Caco-2 (cell line): ENCODE measurements around the gene CHKA. TPM values are rescaled to one million over a fixed set of nuclear protein-coding genes. Genes with fewer than 3 reads are reported as not detected.

Experiments used
- BruUV-seq: library from RNA; stranded (reverse); fragments of 400-500 nt; replicated peaks from 2 replicates; lab custom pipeline; 2021; lab: Mats Ljungman, UMichigan
- CTCF ChIA-PET: fragments of 300-600 bp; sonication (Branson Sonifier 250); formaldehyde crosslinking; loops from one replicate; lab custom pipeline; 2022; ENCODE audit warnings: antibody characterized with exemption; lab: Charles Lee
- POLR2A ChIA-PET: fragments of 300-600 bp; sonication (Branson Sonifier 250); formaldehyde crosslinking; loops from one replicate; lab custom pipeline; 2022; ENCODE audit warnings: antibody characterized with exemption; lab: Charles Lee
- DNase-seq, 2 experiments: peaks; one replicate each; pipeline versions ENCODE4 v3.0.0 to v3.0.0-alpha.2; 2020 to 2022
- H3K27me3 ChIP-seq: replicated peaks from 2 replicates; pipeline ENCODE4 v1.6.0; 2011; ENCODE audit warnings: low read length; ENCODE audit not compliant: control insufficient read depth, insufficient read depth
- H3K36me3 ChIP-seq: 2 replicates; pipeline ENCODE4 v1.5.1; 2011; ENCODE audit warnings: low read length; ENCODE audit not compliant: control insufficient read depth, insufficient read depth
- H3K4me1 ChIP-seq: fragments of 250-450 bp; sonication (Bioruptor Pico); 2 replicates; pipeline ENCODE4 v1.5.1; 2020; ENCODE audit warnings: mild to moderate bottlenecking
- H3K4me3 ChIP-seq: 2 replicates; pipeline ENCODE4 v1.5.1; 2011; ENCODE audit warnings: low read depth, mild to moderate bottlenecking, control low read depth, low read length
- H3K9me3 ChIP-seq: fragments of 250-450 bp; sonication (Bioruptor Pico); 2 replicates; pipeline ENCODE4 v1.5.1; 2020; ENCODE audit warnings: mild to moderate bottlenecking, moderate library complexity
- H3K27ac Mint-ChIP-seq: one replicate; pipeline ENCODE4 v1.8.0; 2022; ENCODE audit warnings: mixed read lengths; ENCODE audit not compliant: unreplicated experiment
- H3K27me3 Mint-ChIP-seq: one replicate; pipeline ENCODE4 v1.8.0; 2022; ENCODE audit warnings: mixed read lengths; ENCODE audit not compliant: insufficient read depth, unreplicated experiment
- H3K36me3 Mint-ChIP-seq: one replicate; pipeline ENCODE4 v1.8.0; 2022; ENCODE audit warnings: mild to moderate bottlenecking, mixed read lengths; ENCODE audit not compliant: insufficient read depth, unreplicated experiment
- H3K4me1 Mint-ChIP-seq: one replicate; pipeline ENCODE4 v1.8.0; 2022; ENCODE audit warnings: low read depth, mixed read lengths; ENCODE audit not compliant: unreplicated experiment
- H3K4me3 Mint-ChIP-seq: one replicate; pipeline ENCODE4 v1.8.0; 2022; ENCODE audit warnings: mild to moderate bottlenecking, moderate library complexity, mixed read lengths; ENCODE audit not compliant: unreplicated experiment
- H3K9me3 Mint-ChIP-seq: one replicate; pipeline ENCODE4 v1.8.0; 2022; ENCODE audit warnings: mixed read lengths; ENCODE audit not compliant: unreplicated experiment
- CTCF ChIP-seq, 2 experiments: fragments of 200-600 bp in 1 of 2; IDR thresholded peaks; 1 replicate in 1 of 2; 2 replicates in 1 of 2; pipeline versions ENCODE4 v1.5.1 to v1.8.0; 2011 to 2022; ENCODE audit warnings: antibody characterized with exemption in 1 of 2, control low read depth in 1 of 2, inconsistent platforms in 1 of 2, low read depth in 1 of 2, low read length in 1 of 2, mild to moderate bottlenecking in 1 of 2, moderate library complexity in 1 of 2; ENCODE audit not compliant: insufficient read depth in 1 of 2, severe bottlenecking in 1 of 2, unreplicated experiment in 1 of 2
- intact Hi-C: fragments of 100-400 bp; cut with micrococcal nuclease; formaldehyde crosslinking; loops from one replicate; pipeline ENCODE4 v1.10.0; 2022; ENCODE audit not compliant: unreplicated experiment
- total RNA-seq: library from RNA; stranded (reverse); gene quantifications from 2 replicates; pipeline ENCODE4 v1.2.3, GENCODE V29; 2022

CHKA gene
- total RNA-seq, 1 experiment from 2014 or later = 169 TPM

GRCh38 chr11:68083517-68083916 lies 37.7 kb downstream of the CHKA start:
- no TSS peak for BruUV-seq
- ChIA-PET CTCF (no interaction called here), POLR2A (interaction anchor here (0.6 kb wide), 1 partner anchor 85 kb away, joined by 5 read pairs; no protein-coding TSS in a partner anchor)
- TF ChIP-seq CTCF (IDR thresholded peaks at IDR 0.05; ENCODE audit: insufficient read depth in 1 of 2, low read depth in 1 of 2, low read length in 1 of 2, severe bottlenecking in 1 of 2, unreplicated experiment in 1 of 2) = no peak
- Histone ChIP-seq H3K4me1 (no peaks in the 10 kb centered on the region), H3K9me3 (no peaks in the 10 kb centered on the region), H3K4me3 (no peak overlapping the region), H3K27me3 (no peaks in the 10 kb centered on the region), H3K36me3 (peaks cover 5% of the 10 kb centered on the region)
- Mint-ChIP-seq H3K4me1 (peaks cover 14% of the 10 kb centered on the region), H3K9me3 (no peaks in the 10 kb centered on the region), H3K36me3 (peaks cover 75% of the 10 kb centered on the region), H3K4me3 (no peak overlapping the region), H3K27ac (no peak overlapping the region), H3K27me3 (no peaks in the 10 kb centered on the region)
- DNase-seq = no peak
- intact Hi-C loops = no loop called here

- CTCF ChIA-PET = no interaction called here
- H3K9me3 Mint-ChIP-seq = no peaks in the 10 kb centered on the region
- no peak for TF ChIP-seq CTCF (IDR thresholded peaks at IDR 0.05; ENCODE audit: insufficient read depth in 1 of 2, low read depth in 1 of 2, low read length in 1 of 2, severe bottlenecking in 1 of 2, unreplicated experiment in 1 of 2)
- H3K27me3 Mint-ChIP-seq = no peaks in the 10 kb centered on the region
- Histone ChIP-seq H3K36me3 (peaks cover 5% of the 10 kb centered on the region), H3K27me3 (no peaks in the 10 kb centered on the region), H3K4me3 (no peak overlapping the region), H3K9me3 (no peaks in the 10 kb centered on the region), H3K4me1 (no peaks in the 10 kb centered on the region)
- peaks cover 10% of the 10 kb centered on the region for H3K4me1 Mint-ChIP-seq
- no TSS peak for BruUV-seq
- no peak overlapping the region for H3K27ac Mint-ChIP-seq
- peaks cover 77% of the 10 kb centered on the region for H3K36me3 Mint-ChIP-seq
- POLR2A ChIA-PET = no interaction called here
- DNase-seq = no peak
- intact Hi-C loops = no loop called here
- H3K4me3 Mint-ChIP-seq = no peak overlapping the region
Observed at GRCh38 chr11:68082481-68082880, 38.7 kb downstream of the CHKA start.

- peaks cover 5% of the 10 kb centered on the region for H3K36me3 ChIP-seq
- DNase-seq = no peak
- BruUV-seq = no TSS peak
- H3K36me3 Mint-ChIP-seq = peaks cover 81% of the 10 kb centered on the region
- intact Hi-C loops = no loop called here
- no peak for TF ChIP-seq CTCF (IDR thresholded peaks at IDR 0.05; ENCODE audit: insufficient read depth in 1 of 2, low read depth in 1 of 2, low read length in 1 of 2, severe bottlenecking in 1 of 2, unreplicated experiment in 1 of 2)
- H3K27ac Mint-ChIP-seq = no peak overlapping the region
- CTCF ChIA-PET = interaction anchor here (1.0 kb wide), 1 partner anchor 25 kb away, joined by 3 read pairs; no protein-coding TSS in a partner anchor
- no peaks in the 10 kb centered on the region for H3K27me3 ChIP-seq
- no peaks in the 10 kb centered on the region for H3K9me3 ChIP-seq
- no peaks in the 10 kb centered on the region for H3K27me3 Mint-ChIP-seq
- no peak overlapping the region for H3K4me3 Mint-ChIP-seq
- no peaks in the 10 kb centered on the region for H3K9me3 Mint-ChIP-seq
- no peaks in the 10 kb centered on the region for H3K4me1 ChIP-seq
- POLR2A ChIA-PET = no interaction called here
- H3K4me1 Mint-ChIP-seq = peaks cover 10% of the 10 kb centered on the region
- no peak overlapping the region for H3K4me3 ChIP-seq
Observed at GRCh38 chr11:68081691-68082090, 39.5 kb downstream of the CHKA start.
